ENCODE measurements around the gene COL6A5. TPM values are rescaled to one million over a fixed set of nuclear protein-coding genes. Genes with fewer than 3 reads are reported as not detected.

COL6A5 gene
- total RNA-seq, 1 experiment from 2014 or later = 0.32 TPM

DNA sequence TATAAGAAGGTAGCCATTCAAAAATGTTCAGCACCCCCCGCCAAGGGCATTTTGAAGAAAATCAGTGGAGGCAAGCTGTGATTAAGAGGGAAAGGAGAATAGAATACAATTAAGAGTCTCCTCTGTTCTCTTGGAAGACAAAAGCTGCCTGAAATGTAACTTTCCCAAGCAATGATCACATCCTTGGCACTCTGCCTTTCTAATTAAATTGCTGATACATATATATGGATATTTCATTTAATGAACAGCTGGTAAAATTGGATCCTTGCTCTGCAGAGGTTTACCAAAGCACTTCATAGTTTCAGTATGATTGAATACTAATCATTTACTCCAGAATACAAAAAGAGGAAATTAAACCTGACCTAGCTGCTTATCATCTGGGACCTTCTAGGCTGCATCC is 182.0 kb downstream of the COL6A5 start:
- intact Hi-C loops (cut with micrococcal nuclease; ENCODE audit: unreplicated experiment) = no loop called here
- no TSS peak for BruUV-seq (replicated peaks)
- no peaks in the 10 kb centered on the region for H3K9me3 ChIP-seq (ENCODE audit: low read depth, low read length, poor library complexity, severe bottlenecking)
- H3K4me3 ChIP-seq (ENCODE audit: low read depth, low read length, poor library complexity, severe bottlenecking) = no peak overlapping the region
- POLR2A ChIA-PET (ENCODE audit: low non-redundant PET) = no interaction called here
- no peak overlapping the region for H3K27ac ChIP-seq (ENCODE audit: low read depth, low read length, poor library complexity, severe bottlenecking)
- CTCF ChIA-PET = no interaction called here
- TF ChIP-seq, protein P1, sequence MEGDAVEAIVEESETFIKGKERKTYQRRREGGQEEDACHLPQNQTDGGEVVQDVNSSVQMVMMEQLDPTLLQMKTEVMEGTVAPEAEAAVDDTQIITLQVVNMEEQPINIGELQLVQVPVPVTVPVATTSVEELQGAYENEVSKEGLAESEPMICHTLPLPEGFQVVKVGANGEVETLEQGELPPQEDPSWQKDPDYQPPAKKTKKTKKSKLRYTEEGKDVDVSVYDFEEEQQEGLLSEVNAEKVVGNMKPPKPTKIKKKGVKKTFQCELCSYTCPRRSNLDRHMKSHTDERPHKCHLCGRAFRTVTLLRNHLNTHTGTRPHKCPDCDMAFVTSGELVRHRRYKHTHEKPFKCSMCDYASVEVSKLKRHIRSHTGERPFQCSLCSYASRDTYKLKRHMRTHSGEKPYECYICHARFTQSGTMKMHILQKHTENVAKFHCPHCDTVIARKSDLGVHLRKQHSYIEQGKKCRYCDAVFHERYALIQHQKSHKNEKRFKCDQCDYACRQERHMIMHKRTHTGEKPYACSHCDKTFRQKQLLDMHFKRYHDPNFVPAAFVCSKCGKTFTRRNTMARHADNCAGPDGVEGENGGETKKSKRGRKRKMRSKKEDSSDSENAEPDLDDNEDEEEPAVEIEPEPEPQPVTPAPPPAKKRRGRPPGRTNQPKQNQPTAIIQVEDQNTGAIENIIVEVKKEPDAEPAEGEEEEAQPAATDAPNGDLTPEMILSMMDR (conservative IDR thresholded peaks at IDR 0.05; ENCODE audit: low read depth, low read length) = no peak
- no peak for TF ChIP-seq EZH2 (IDR thresholded peaks at IDR 0.05; ENCODE audit: borderline replicate concordance, low read depth, low read length, poor library complexity, severe bottlenecking)
- no peaks in the 10 kb centered on the region for H3K36me3 ChIP-seq (ENCODE audit: insufficient read depth, low read length, poor library complexity, severe bottlenecking)
- no peak for DNase-seq (ENCODE audit: low spot score)
- H3K4me1 ChIP-seq (ENCODE audit: insufficient read depth, low read length, poor library complexity, severe bottlenecking) = no peaks in the 10 kb centered on the region
- H3K27me3 ChIP-seq (replicated peaks; ENCODE audit: insufficient read depth, low read depth, low read length, poor library complexity) = peaks cover 57% of the 10 kb centered on the region

- TF ChIP-seq, protein P1 (conservative IDR thresholded peaks at IDR 0.05; ENCODE audit: low read depth, low read length) = no peak
- TF ChIP-seq EZH2 (IDR thresholded peaks at IDR 0.05; ENCODE audit: borderline replicate concordance, low read depth, low read length, poor library complexity, severe bottlenecking) = no peak
- no peak for DNase-seq (ENCODE audit: low spot score)
- H3K27me3 ChIP-seq (replicated peaks; ENCODE audit: insufficient read depth, low read depth, low read length, poor library complexity) = peaks cover 52% of the 10 kb centered on the region
- no peak overlapping the region for H3K4me3 ChIP-seq (ENCODE audit: low read depth, low read length, poor library complexity, severe bottlenecking)
- intact Hi-C loops (cut with micrococcal nuclease; ENCODE audit: unreplicated experiment) = no loop called here
- H3K36me3 ChIP-seq (ENCODE audit: insufficient read depth, low read length, poor library complexity, severe bottlenecking) = no peaks in the 10 kb centered on the region
- no TSS peak for BruUV-seq (replicated peaks)
- H3K4me1 ChIP-seq (ENCODE audit: insufficient read depth, low read length, poor library complexity, severe bottlenecking) = no peaks in the 10 kb centered on the region
- CTCF ChIA-PET = interaction anchor here (0.6 kb wide), 1 partner anchor 199 kb away, joined by 6 read pairs; no protein-coding TSS in a partner anchor
- POLR2A ChIA-PET (ENCODE audit: low non-redundant PET) = no interaction called here
- H3K27ac ChIP-seq (ENCODE audit: low read depth, low read length, poor library complexity, severe bottlenecking) = no peak overlapping the region
- no peaks in the 10 kb centered on the region for H3K9me3 ChIP-seq (ENCODE audit: low read depth, low read length, poor library complexity, severe bottlenecking)
Measured at GRCh38 chr3:130528120-130528519, 182.6 kb downstream of the COL6A5 start.

DNA sequence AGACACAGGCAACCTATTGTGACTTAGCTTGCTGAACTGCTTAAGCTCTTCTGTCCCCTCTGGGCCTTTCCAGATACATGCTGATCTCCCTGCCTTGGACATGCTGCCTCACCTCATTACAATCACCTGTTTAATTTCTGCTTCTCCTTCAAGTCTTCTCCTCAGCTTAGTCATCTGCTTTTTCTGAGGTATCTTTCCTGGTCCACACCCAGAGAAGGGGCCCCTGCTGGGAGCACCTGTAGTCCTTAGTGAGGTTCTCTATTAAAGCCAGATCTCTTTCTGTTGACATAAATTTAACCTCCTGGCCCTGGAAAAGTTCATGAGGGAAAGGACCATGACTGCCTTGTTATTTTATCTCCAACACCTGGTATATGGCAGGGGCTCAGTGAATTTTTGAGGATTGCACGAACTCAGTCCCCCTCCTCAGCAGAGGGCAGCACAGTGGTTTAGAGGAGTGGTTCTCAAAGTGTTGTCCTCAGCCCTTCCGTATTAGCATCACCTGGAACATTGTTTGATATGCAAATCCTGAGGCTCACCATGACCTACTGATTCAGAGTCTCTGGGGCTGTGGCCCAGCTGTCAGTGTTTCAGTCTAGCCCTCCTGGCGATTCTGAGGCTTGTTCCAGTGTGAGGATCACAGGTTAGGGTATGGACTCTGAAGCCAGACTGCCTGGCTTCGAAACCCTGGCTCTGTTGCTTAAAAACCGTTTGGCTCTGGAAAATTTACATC is 184.2 kb downstream of the COL6A5 start:
- no TSS peak for BruUV-seq (replicated peaks)
- DNase-seq (ENCODE audit: low spot score) = no peak
- ChIA-PET CTCF (no interaction called here), POLR2A (ENCODE audit: low non-redundant PET) (no interaction called here)
- Histone ChIP-seq H3K36me3 (ENCODE audit: insufficient read depth, low read length, poor library complexity, severe bottlenecking) (no peaks in the 10 kb centered on the region), H3K4me1 (ENCODE audit: insufficient read depth, low read length, poor library complexity, severe bottlenecking) (no peaks in the 10 kb centered on the region), H3K27me3 (replicated peaks; ENCODE audit: insufficient read depth, low read depth, low read length, poor library complexity) (peaks cover 47% of the 10 kb centered on the region), H3K4me3 (ENCODE audit: low read depth, low read length, poor library complexity, severe bottlenecking) (no peak overlapping the region), H3K27ac (ENCODE audit: low read depth, low read length, poor library complexity, severe bottlenecking) (no peak overlapping the region), H3K9me3 (ENCODE audit: low read depth, low read length, poor library complexity, severe bottlenecking) (no peaks in the 10 kb centered on the region)
- intact Hi-C loops (cut with micrococcal nuclease; ENCODE audit: unreplicated experiment) = no loop called here
- TF ChIP-seq, protein P1 (conservative IDR thresholded peaks at IDR 0.05; ENCODE audit: low read depth, low read length) = no peak
- TF ChIP-seq EZH2 (IDR thresholded peaks at IDR 0.05; ENCODE audit: borderline replicate concordance, low read depth, low read length, poor library complexity, severe bottlenecking) = no peak

Measured in A673 (cell line).